ENCODE data around the gene APOL5.

DNA sequence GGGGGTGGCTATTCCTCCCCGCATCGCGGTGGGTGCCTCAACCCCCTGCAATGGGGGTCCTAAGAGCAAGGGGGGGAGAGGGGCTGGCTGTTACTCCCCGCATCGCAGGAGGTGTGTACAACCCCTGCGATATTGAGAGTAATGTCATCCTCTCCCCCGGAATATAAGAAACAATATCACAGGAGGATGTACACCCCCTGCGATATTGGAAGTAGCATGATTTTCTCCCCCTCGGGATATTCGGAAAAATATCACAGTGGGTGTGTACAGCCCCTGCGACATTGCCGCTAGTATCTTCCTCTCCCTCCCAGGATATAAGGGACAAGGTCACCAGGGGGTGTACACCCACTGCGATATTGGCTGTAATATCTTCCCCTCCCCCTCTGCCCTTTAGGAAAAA, 22.5 kb upstream of the APOL5 start:
- TF ChIP-seq, protein P1, sequence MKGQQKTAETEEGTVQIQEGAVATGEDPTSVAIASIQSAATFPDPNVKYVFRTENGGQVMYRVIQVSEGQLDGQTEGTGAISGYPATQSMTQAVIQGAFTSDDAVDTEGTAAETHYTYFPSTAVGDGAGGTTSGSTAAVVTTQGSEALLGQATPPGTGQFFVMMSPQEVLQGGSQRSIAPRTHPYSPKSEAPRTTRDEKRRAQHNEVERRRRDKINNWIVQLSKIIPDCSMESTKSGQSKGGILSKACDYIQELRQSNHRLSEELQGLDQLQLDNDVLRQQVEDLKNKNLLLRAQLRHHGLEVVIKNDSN (CRISPR knock-in tag; IDR thresholded peaks at IDR 0.05) = no peak
- TF ChIP-seq TBL1XR1 (IDR thresholded peaks at IDR 0.05; ENCODE audit: low read length in 2 of 2) = no peak
- TF ChIP-seq GTF2F1 (IDR thresholded peaks at IDR 0.05; ENCODE audit: low read depth, low read length) = no peak
- TF ChIP-seq SIN3B (IDR thresholded peaks at IDR 0.05; ENCODE audit: low read depth) = no peak
- no peak for TF ChIP-seq MAFF (IDR thresholded peaks at IDR 0.05; ENCODE audit: low read length)
- TF ChIP-seq SAFB (IDR thresholded peaks at IDR 0.05; ENCODE audit: borderline replicate concordance, low read depth, low read length) = no peak
